HG02571 (cell line): ENCODE measurements around the gene BET1.
A peak's percentile ranks its signal among the peaks of the same experiment; 100 is the strongest.
"Not testable (repeated sequence)": the region's sequence is repeated elsewhere in the genome, so short reads cannot be mapped to it uniquely, and the experiment has no call there.

Experiments used
- ATAC-seq: cut with Tn5 transposase; IDR thresholded peaks from one replicate; pipeline ENCODE4 v1.9.1; 2021; ENCODE audit warnings: mild to moderate bottlenecking, moderate library complexity; ENCODE audit not compliant: unreplicated experiment

Gene BET1

GRCh38 chr7:94004024-94004951, at the start of gene BET1:
Gene BET1 (minus strand): TSS chr7:94004355. CDS start chr7:94004216, 139 bp downstream.
- peak; percentile 96 for ATAC-seq

- no peak for ATAC-seq
Measured at GRCh38 chr7:94053532-94053931, 49.4 kb upstream of the BET1 start.

- peak; percentile 42 for ATAC-seq
Measured at GRCh38 chr7:94052398-94053180, 48.4 kb upstream of the BET1 start.

- ATAC-seq, result peak; percentile 77
Measured at GRCh38 chr7:94050046-94050445, 45.9 kb upstream of the BET1 start.

- ATAC-seq, result no peak
Measured at GRCh38 chr7:94049615-94050014, 45.5 kb upstream of the BET1 start.

GRCh38 chr7:94048755-94049154, 44.6 kb upstream of the BET1 start:
- no peak for ATAC-seq

GRCh38 chr7:94047956-94048355, 43.8 kb upstream of the BET1 start:
- ATAC-seq, result no peak

- ATAC-seq, result no peak
Measured at GRCh38 chr7:94045581-94045980, 41.4 kb upstream of the BET1 start.

GRCh38 chr7:94044806-94045205, 40.7 kb upstream of the BET1 start:
- no peak for ATAC-seq

GRCh38 chr7:94043299-94043698, 39.1 kb upstream of the BET1 start:
- no peak for ATAC-seq

- ATAC-seq, result peak; percentile 93
Measured at GRCh38 chr7:94042381-94042780, 38.2 kb upstream of the BET1 start.

GRCh38 chr7:94041529-94041928, 37.4 kb upstream of the BET1 start:
- ATAC-seq, result no peak

GRCh38 chr7:94040254-94040653, 36.1 kb upstream of the BET1 start:
- ATAC-seq, result no peak

GRCh38 chr7:94039368-94040035, 35.3 kb upstream of the BET1 start:
- ATAC-seq, result no peak

- ATAC-seq, result no peak
Measured at GRCh38 chr7:94031865-94032264, 27.7 kb upstream of the BET1 start.

GRCh38 chr7:94030634-94031033, 26.5 kb upstream of the BET1 start:
- no peak for ATAC-seq

- ATAC-seq, result no peak
Measured at GRCh38 chr7:94029976-94030375, 25.8 kb upstream of the BET1 start.

GRCh38 chr7:94028768-94029167, 24.6 kb upstream of the BET1 start:
- ATAC-seq, result no peak

- not testable (repeated sequence) for ATAC-seq
Measured at GRCh38 chr7:94026619-94027018, 22.5 kb upstream of the BET1 start.

GRCh38 chr7:94022550-94022949, 18.4 kb upstream of the BET1 start:
- ATAC-seq, result no peak

GRCh38 chr7:94016786-94017185, 12.6 kb upstream of the BET1 start:
- no peak for ATAC-seq
